Fibroblast of pulmonary artery (primary cell): ENCODE measurements around the gene VDAC2.

Experiments used
- DNase-seq: peaks from one replicate; pipeline ENCODE4 v3.0.0-alpha.2; 2010; ENCODE audit warnings: low read depth
- H3K4me3 ChIP-seq: replicated peaks from 2 replicates; pipeline ENCODE4 v1.5.1; 2011; ENCODE audit warnings: low read depth, mild to moderate bottlenecking, control low read depth, low read length, moderate library complexity
- CTCF ChIP-seq: IDR thresholded peaks from 2 replicates; pipeline ENCODE4 v1.5.1; 2011; ENCODE audit warnings: mild to moderate bottlenecking, control low read depth, low read length, inconsistent platforms; ENCODE audit errors: missing control alignments

Gene VDAC2

GRCh38 chr10:75244487-75245353 lies 34.1 kb downstream of the VDAC2 start:
- DNase-seq = no peak
- H3K4me3 ChIP-seq = no peak overlapping the region
- TF ChIP-seq CTCF = no peak

GRCh38 chr10:75245354-75246250 lies 35.0 kb downstream of the VDAC2 start:
- no peak for TF ChIP-seq CTCF

GRCh38 chr10:75246506-75246905 lies 35.9 kb downstream of the VDAC2 start:
- H3K4me3 ChIP-seq = no peak overlapping the region
- no peak for DNase-seq
- TF ChIP-seq CTCF = no peak

More at GRCh38 chr10:75245354-75246250, 35.0 kb downstream of the VDAC2 start:
- DNase-seq = no peak
- H3K4me3 ChIP-seq = no peak overlapping the region

GRCh38 chr10:75247797-75248196 lies 37.2 kb downstream of the VDAC2 start:
- no peak for TF ChIP-seq CTCF
- no peak for DNase-seq
- H3K4me3 ChIP-seq = no peak overlapping the region

GRCh38 chr10:75250934-75251333 lies 40.3 kb downstream of the VDAC2 start:
- TF ChIP-seq CTCF = no peak
- no peak for DNase-seq
- H3K4me3 ChIP-seq = no peak overlapping the region

- no peak overlapping the region for H3K4me3 ChIP-seq
- DNase-seq = no peak
- TF ChIP-seq CTCF = no peak
These were observed 43.0 kb downstream of the VDAC2 start for GRCh38 chr10:75253281-75254220.
